Fibroblast of lung (primary cell): ENCODE results near the gene SRGAP2C.
"Not testable (repeated sequence)": the region's sequence is repeated elsewhere in the genome, so short reads cannot be mapped to it uniquely, and the experiment has no call there.

ENCODE experiments used
- CTCF ChIP-seq, 2 donors: IDR thresholded peaks in 1 of 2; conservative IDR thresholded peaks in 1 of 2; 1 replicate in 1 of 2; 2 replicates in 1 of 2; pipeline ENCODE4 v1.5.1; 2011 to 2012; ENCODE audit warnings: low read length in 2 of 2, control low read depth in 1 of 2, inconsistent platforms in 1 of 2, low read depth in 1 of 2, mild to moderate bottlenecking in 1 of 2
- EZH2 ChIP-seq: IDR thresholded peaks from 2 replicates; pipeline ENCODE4 v1.5.1; 2012; ENCODE audit warnings: low read length, control low read depth, mild to moderate bottlenecking; ENCODE audit errors: missing control alignments

GRCh38 chr1:121385162-121385561 lies 200.4 kb downstream of the SRGAP2C start:
- not testable (repeated sequence) for TF ChIP-seq CTCF (conservative IDR thresholded peaks at IDR 0.05 in 1 of 2, IDR thresholded peaks at IDR 0.05 in 1 of 2; ENCODE audit: low read depth in 1 of 2, low read length in 2 of 2); EZH2
